Kidney capillary endothelial cell (primary cell): ENCODE results near the gene POMT2.

ENCODE experiments used
- DNase-seq: peaks from one replicate; pipeline ENCODE4 v3.0.0-alpha.2; 2018; ENCODE audit warnings: low spot score

The POMT2 gene

GRCh38 chr14:77267937-77268699 is 52.6 kb downstream of the POMT2 start:
- DNase-seq: no peak

DNA sequence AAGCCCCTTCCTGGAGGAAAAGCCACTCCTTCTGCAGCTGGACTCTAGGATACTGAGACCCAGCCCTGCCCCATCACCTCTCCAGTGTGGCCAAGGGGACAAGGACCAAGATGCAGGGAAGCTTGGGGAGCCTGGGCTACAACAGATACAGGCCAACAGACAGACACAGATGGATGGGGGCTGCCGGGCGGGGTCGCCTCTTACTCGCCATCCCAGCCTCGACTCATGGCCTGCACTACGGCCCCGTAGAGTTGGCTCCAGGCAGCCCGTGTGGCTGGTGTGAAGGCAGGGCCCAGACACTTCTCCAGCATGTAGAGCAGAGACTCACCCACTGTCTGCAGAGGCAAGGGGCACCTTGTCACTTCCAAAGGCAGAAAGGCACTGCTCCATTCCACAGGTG is 54.3 kb downstream of the POMT2 start:
- DNase-seq: no peak

DNA sequence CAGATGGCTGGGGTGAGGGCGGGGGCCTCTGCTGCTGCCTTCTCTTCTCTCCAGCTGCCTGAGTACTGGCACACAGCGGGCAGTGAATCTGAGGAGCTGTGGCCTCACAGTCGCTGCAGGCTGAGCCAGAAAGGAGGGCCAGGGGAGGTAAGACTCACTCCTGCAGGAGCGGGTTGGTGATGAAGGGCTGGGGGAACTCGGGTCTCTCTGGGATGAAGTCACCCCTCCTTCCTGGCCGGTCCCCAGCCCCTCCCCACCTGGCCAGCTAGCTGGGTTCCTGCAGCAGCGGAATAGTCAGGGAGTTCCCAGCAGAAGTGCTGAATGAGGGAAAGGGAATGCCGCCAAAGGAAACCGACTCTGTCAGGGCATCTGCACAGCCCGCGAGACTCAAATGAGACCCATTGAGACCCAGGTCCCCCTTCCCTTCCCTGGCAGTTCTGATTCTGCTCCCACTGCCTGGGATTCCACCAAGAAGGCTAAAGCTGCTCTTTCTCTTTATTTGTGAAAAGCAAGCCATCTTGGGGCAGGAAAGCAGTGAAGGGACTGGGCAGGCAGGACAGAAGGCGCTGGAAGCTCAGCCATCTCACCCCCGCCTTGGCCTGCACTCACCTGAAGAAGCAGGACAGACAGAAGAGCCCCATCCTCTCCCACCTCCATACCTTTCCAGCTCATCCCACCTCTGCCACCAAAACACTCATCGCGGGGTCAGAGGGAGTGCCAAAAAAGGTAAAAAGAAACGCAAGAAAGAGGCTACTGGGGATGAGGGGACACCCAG is 54.9 kb downstream of the POMT2 start:
- no peak for DNase-seq

- no peak for DNase-seq
Measured at GRCh38 chr14:77265187-77265515, 55.5 kb downstream of the POMT2 start.

- DNase-seq: no peak
Measured at GRCh38 chr14:77264466-77265186, 56.1 kb downstream of the POMT2 start.

DNA sequence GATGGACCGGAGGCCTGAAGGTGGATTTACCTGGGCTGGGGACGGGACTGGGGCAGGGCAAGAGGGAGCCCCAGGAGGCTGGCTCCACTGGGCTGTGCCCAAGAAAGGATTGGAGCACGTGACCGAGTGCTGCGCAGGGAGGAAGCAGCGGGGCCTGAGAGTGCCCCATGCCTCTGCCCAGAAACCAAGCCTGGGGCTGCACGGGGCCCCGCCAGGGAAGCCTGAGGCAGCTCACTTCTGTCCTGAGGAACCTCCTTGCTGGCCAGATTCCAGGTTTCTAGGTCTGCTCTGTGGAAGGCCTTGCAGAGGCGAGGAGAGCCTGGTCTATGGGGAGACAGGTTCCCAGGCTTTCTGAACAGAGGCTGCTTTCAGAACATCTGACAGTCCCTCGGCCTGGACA is 60.1 kb downstream of the POMT2 start:
- no peak for DNase-seq

DNA sequence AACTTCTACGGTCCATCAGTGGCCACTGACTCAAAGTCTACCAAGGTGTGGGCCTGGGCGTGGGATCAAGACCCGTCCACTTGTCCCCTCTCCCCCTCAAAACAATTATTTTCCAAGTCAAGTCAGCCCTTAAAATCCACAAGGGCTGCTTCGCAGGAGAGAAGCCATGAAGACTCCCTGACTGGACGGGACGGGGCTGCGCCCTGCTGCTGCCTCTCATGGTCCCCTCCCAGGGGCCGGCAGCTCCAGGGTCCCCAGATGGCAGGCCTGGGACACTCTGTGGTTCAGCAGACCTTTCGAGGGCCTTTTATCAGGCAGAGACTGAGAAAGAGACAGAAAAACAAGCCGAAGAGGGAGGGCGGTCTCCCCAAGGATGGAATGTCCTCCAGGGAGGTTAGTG is 60.5 kb downstream of the POMT2 start:
- DNase-seq: no peak

DNA sequence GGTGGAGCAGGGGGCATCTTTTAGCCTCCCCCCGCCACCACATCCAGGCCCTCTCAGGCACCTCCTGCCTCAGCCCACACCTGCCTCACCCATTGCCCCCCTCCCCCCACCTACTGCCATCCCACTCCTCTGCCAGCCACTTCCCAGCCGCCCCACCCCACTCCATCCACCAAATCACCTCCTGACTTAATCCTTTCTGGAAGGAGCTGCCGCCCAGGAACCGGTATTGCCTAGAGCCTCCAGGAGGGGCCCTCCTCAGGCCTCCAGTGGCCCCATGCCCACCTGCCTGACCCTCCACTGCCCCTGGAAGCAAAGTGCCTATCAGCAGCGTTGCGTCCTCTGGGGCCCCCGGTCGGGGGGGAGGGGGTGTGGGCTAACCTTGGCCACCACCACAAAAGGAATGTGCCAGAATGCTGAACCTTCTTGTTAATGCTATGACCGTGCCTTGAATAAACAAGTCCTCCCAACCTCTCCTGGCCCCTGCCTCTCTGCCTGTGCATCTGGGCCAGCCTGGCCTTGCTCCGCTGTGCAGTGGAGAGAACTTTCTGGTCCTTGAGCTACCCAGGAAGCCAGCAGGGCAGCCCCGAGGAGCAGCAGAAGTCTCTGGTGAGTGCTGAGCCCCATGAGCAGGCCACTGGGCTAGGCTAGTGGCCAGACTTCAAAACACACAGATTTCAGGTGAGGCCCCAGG is 61.5 kb downstream of the POMT2 start:
- DNase-seq: no peak

- DNase-seq: no peak
Measured at GRCh38 chr14:77258566-77258965, 62.1 kb downstream of the POMT2 start.

DNA sequence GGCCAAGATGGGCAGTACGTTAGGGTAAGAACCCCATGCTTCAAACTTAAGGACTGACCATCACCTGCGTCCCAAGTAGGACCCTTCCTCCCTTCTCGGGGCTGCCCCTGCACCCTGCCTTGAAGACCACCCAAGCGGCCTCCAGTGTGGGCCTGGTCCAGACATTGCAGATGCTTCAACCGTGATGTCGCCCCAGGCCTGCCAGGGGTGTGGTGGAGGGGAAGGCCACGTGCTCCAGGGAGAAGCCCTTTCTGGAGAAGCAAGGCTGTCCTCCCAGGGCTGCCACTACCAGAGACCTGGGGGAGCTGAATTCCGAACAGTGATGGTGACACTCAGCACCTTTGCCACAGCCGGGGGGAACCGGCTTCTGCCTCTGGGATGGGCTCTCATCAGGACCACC is 63.0 kb downstream of the POMT2 start:
- no peak for DNase-seq

- no peak for DNase-seq
Measured at GRCh38 chr14:77256694-77257093, 64.0 kb downstream of the POMT2 start.

DNA sequence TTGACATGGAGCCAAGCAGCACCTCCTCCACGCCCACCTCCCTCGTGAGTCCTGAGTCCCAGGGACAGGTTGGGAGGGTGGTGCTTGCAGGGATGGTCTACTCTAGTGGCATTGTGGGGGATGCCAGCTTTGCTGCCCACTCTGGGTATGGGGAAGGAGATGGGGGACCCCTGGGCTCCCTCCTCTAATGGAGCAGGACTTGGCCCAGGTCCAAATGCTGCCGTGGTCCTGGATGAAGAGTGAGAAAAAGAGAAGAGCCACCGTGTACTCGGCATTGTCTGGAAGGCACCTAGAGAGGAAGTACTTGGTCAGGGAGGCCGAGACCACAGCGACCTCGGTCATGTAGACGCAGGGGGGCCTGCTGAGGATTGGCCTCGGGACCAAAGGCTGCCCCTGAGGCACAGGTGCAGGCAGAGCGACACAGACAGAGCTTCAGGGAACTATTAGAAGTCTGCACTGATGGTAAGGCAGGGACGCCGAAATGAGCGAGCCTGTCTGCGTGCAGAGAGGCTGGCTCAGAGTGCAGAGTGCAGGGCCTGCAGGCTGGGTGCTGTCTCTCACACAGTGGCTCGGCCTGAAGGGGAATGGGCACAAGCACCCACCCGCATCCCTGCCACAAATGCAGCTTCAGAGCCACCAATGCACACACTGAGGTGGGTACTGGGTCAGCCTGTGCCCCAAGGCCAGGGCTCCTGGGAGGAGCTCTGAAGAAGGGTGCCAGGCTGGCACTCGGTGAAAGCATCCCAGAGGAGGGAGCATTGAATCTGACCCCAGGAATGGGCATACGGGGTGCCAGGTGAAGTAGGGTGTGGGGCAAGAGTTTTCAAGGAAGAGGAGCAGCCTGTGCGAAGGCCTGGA is 67.1 kb downstream of the POMT2 start:
- DNase-seq: no peak

- no peak for DNase-seq
Measured at GRCh38 chr14:77251870-77252269, 68.8 kb downstream of the POMT2 start.

- no peak for DNase-seq
Measured at GRCh38 chr14:77250927-77251326, 69.8 kb downstream of the POMT2 start.

GRCh38 chr14:77249286-77249685 is 71.4 kb downstream of the POMT2 start:
- DNase-seq: no peak

DNA sequence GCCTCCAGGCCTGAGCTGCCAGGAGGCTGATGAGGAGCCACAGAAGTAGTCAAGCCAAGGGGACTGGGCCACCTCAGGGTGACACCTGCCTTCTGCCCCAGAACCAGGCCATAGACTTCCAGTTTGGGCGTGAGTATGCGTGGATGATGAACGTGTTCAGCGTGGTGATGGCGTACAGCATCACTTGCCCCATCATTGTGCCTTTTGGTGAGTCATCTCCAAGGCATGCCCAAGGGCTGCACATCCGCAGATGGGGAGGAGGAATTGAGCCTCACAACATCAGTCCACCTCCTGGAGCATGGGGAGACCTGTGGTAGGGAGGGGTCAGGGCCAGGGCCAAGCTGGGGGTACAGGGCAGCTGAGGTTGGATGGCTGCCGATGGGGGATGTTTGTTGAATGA is 72.0 kb downstream of the POMT2 start:
- no peak for DNase-seq

DNA sequence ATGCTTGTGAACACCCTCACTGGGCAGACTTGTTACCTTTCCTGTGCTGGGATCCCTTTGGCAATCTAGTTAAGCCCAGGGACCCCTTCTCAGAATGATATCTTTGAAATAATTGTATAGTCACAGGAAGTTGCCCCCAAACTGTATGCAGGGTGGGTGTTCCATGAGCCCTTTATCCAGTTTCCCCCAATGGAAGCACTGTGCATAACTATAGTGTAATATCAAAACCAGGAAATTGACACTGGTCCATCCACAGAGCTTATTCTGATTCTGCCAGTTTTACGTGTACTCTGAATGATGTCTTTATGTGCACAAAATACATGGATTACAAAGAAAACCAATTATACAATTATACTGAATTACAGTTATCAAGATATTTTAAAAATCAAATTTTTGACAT is 73.9 kb downstream of the POMT2 start:
- no peak for DNase-seq

GRCh38 chr14:77245820-77246219 is 74.9 kb downstream of the POMT2 start:
- no peak for DNase-seq

GRCh38 chr14:77243853-77244252 is 76.8 kb downstream of the POMT2 start:
- no peak for DNase-seq

- no peak for DNase-seq
Measured at GRCh38 chr14:77242752-77243151, 77.9 kb downstream of the POMT2 start.

- DNase-seq: no peak
Measured at GRCh38 chr14:77241955-77242354, 78.7 kb downstream of the POMT2 start.
